IPS-15b (cell line): ENCODE data around the gene MMP28.
"Not testable (repeated sequence)": the region's sequence is repeated elsewhere in the genome, so short reads cannot be mapped to it uniquely, and the experiment has no call there.

ENCODE experiments used
- H3K27me3 ChIP-seq: one replicate; pipeline ENCODE4 v1.6.1; 2013; ENCODE audit warnings: low read length; ENCODE audit not compliant: control insufficient read depth, insufficient read depth
- H3K36me3 ChIP-seq: one replicate; pipeline ENCODE4 v1.6.1; 2013; ENCODE audit warnings: low read length; ENCODE audit not compliant: control insufficient read depth, insufficient read depth
- H3K4me1 ChIP-seq: one replicate; pipeline ENCODE4 v1.6.1; 2013; ENCODE audit warnings: mild to moderate bottlenecking, low read length; ENCODE audit not compliant: control insufficient read depth, insufficient read depth
- H3K4me3 ChIP-seq: one replicate; pipeline ENCODE4 v1.5.1; 2013; ENCODE audit warnings: low read depth, low read length
- H3K9ac ChIP-seq: one replicate; pipeline ENCODE4 v1.6.1; 2013; ENCODE audit warnings: low read depth, mild to moderate bottlenecking, low read length
- H3K9me3 ChIP-seq: one replicate; pipeline ENCODE4 v1.6.1; 2013; ENCODE audit warnings: mild to moderate bottlenecking, low read length; ENCODE audit not compliant: control insufficient read depth, insufficient read depth

Gene MMP28

GRCh38 chr17:35764123-35764991, 31.1 kb downstream of the MMP28 start:
- Histone ChIP-seq H3K9me3 (peaks cover 3% of the 10 kb centered on the region), H3K9ac (no peak overlapping the region), H3K4me3 (peak overlapping the region; percentile 62), H3K27me3 (peaks cover 5% of the 10 kb centered on the region), H3K4me1 (no peaks in the 10 kb centered on the region), H3K36me3 (no peaks in the 10 kb centered on the region)

GRCh38 chr17:35763767-35764122, 31.7 kb downstream of the MMP28 start:
- Histone ChIP-seq H3K36me3 (no peaks in the 10 kb centered on the region), H3K4me3 (no peak overlapping the region), H3K9ac (no peak overlapping the region), H3K9me3 (peaks cover 3% of the 10 kb centered on the region), H3K4me1 (no peaks in the 10 kb centered on the region), H3K27me3 (peaks cover 5% of the 10 kb centered on the region)

GRCh38 chr17:35761601-35762000, 33.8 kb downstream of the MMP28 start:
- Histone ChIP-seq H3K4me1 (no peaks in the 10 kb centered on the region), H3K4me3 (no peak overlapping the region), H3K9me3 (peaks cover 3% of the 10 kb centered on the region), H3K36me3 (no peaks in the 10 kb centered on the region), H3K27me3 (peaks cover 5% of the 10 kb centered on the region), H3K9ac (no peak overlapping the region)

- Histone ChIP-seq H3K36me3 (no peaks in the 10 kb centered on the region), H3K27me3 (peaks cover 5% of the 10 kb centered on the region), H3K9ac (no peak within 1 kb of the TSS), H3K4me3 (no peak within 1 kb of the TSS), H3K4me1 (no peaks in the 10 kb centered on the region), H3K9me3 (peaks cover 3% of the 10 kb centered on the region)
These were observed 34.9 kb downstream of the MMP28 start, which contains the start of gene C17orf50 for GRCh38 chr17:35760587-35760986. Gene C17orf50 (plus strand): TSS chr17:35760887. CDS start chr17:35760942, 55 bp downstream.

GRCh38 chr17:35757243-35757642, 38.2 kb downstream of the MMP28 start:
- no peak overlapping the region for H3K9ac ChIP-seq
- H3K9me3 ChIP-seq = no peaks in the 10 kb centered on the region

GRCh38 chr17:35752945-35753764, 42.3 kb downstream of the MMP28 start, which contains the start of gene GAS2L2:
Gene GAS2L2 (minus strand): TSS chr17:35753239. CDS start chr17:35752850, 389 bp downstream.
- H3K4me1 ChIP-seq = peaks cover 4% of the 10 kb centered on the region
- H3K36me3 ChIP-seq = no peaks in the 10 kb centered on the region
- no peak within 1 kb of the TSS for H3K9ac ChIP-seq
- no peak within 1 kb of the TSS for H3K4me3 ChIP-seq
- H3K9me3 ChIP-seq = no peaks in the 10 kb centered on the region
- H3K27me3 ChIP-seq = peaks cover 27% of the 10 kb centered on the region

More at GRCh38 chr17:35757243-35757642, 38.2 kb downstream of the MMP28 start:
- Histone ChIP-seq H3K27me3 (no peaks in the 10 kb centered on the region), H3K4me3 (no peak overlapping the region), H3K36me3 (no peaks in the 10 kb centered on the region), H3K4me1 (no peaks in the 10 kb centered on the region)

GRCh38 chr17:35752471-35752870, 43.0 kb downstream of the MMP28 start:
- Histone ChIP-seq H3K4me3 (no peak overlapping the region), H3K9me3 (no peaks in the 10 kb centered on the region), H3K4me1 (peaks cover 4% of the 10 kb centered on the region), H3K36me3 (no peaks in the 10 kb centered on the region), H3K9ac (no peak overlapping the region), H3K27me3 (peaks cover 27% of the 10 kb centered on the region)

GRCh38 chr17:35751541-35751940, 43.9 kb downstream of the MMP28 start:
- not testable (repeated sequence) for H3K36me3 ChIP-seq, H3K9me3 ChIP-seq, H3K9ac ChIP-seq, H3K4me3 ChIP-seq, H3K4me1 ChIP-seq
- H3K27me3 ChIP-seq = peaks cover 27% of the 10 kb centered on the region

GRCh38 chr17:35750526-35751395, 44.7 kb downstream of the MMP28 start:
- H3K4me1 ChIP-seq = peaks cover 4% of the 10 kb centered on the region
- H3K9me3 ChIP-seq = no peaks in the 10 kb centered on the region
- H3K9ac ChIP-seq = no peak overlapping the region
- H3K36me3 ChIP-seq = no peaks in the 10 kb centered on the region
- H3K27me3 ChIP-seq = peaks cover 27% of the 10 kb centered on the region
- peak overlapping the region; percentile 45 for H3K4me3 ChIP-seq

GRCh38 chr17:35749560-35750412, 45.7 kb downstream of the MMP28 start:
- peak overlapping the region; percentile 45 for H3K4me3 ChIP-seq
- peaks cover 27% of the 10 kb centered on the region for H3K27me3 ChIP-seq
- no peaks in the 10 kb centered on the region for H3K9me3 ChIP-seq
- no peak overlapping the region for H3K9ac ChIP-seq
- no peaks in the 10 kb centered on the region for H3K36me3 ChIP-seq
- peaks cover 4% of the 10 kb centered on the region for H3K4me1 ChIP-seq
